ENCODE measurements around the gene PACS2.

Gene PACS2

GRCh38 chr14:105436402-105436801 is 121.9 kb downstream of the PACS2 start:
- in situ Hi-C loops (cut with HindIII; ENCODE audit: low sequenced_read_pairs): no loop called here

DNA sequence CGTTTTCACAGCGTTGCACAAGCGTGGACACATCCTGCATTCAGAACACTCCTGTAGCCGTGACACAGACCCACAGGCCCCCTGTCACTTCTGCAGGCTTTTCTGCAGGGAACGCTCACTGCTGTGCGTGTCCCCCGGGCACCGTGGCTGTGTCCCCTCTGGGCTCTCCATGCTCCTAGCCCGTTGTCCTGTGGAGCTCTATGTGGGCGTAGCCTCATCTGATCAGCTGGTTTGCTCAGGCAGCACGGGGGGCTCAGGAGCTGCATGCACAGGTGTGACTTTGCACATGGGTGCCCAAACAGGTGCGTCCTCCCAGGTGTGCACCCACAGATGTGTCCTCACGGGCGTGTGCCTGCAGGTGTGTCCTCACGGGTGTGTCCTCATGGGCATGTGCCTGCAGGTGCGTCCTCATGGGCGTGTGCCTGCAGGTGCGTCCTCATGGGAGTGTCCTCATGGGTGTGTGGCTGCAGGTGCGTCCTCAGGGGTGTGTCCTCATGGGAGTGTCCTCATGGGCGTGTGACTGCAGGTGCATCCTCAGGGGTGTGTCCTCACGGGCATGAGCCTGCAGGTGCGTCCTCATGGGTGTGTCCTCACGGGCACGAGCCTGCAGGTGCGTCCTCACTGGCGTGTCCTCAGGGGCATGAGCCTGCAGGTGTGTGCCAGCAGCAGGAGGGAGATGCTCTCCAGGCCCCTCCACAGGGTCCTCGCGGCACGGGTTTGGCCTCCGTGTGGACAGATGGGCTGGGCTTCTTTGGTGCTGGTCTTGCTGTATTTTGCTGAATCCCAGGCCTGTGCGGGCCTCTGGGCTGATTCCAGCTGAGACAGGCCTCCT is 122.6 kb downstream of the PACS2 start:
- in situ Hi-C loops (cut with HindIII; ENCODE audit: low sequenced_read_pairs): no loop called here

- in situ Hi-C loops (cut with HindIII; ENCODE audit: low sequenced_read_pairs): no loop called here
Measured at GRCh38 chr14:105437723-105438500, 123.4 kb downstream of the PACS2 start.

DNA sequence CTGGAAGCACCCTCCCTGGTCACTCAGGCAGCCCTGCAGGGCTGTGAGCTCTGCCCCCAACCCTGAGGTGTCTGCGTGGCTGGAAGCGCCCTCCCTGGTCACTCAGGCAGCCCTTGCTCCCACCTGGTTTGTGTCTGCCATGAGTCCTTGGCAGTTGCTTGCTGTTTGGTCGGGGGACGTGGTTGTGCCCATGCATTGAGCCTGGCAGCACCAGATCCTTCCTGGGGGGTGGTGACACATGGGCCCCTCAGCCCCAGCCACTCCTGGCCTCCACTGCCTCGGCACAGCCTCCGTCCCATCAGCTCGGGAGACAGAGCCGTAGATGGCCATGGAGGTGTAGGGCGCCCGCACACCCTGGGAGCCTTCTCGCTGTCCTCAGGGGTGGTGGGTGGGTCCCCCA is 124.6 kb downstream of the PACS2 start:
- in situ Hi-C loops (cut with HindIII; ENCODE audit: low sequenced_read_pairs): no loop called here

- in situ Hi-C loops (cut with HindIII; ENCODE audit: low sequenced_read_pairs): no loop called here
Measured at GRCh38 chr14:105439710-105440553, 125.4 kb downstream of the PACS2 start.

- in situ Hi-C loops (cut with HindIII; ENCODE audit: low sequenced_read_pairs): no loop called here
Measured at GRCh38 chr14:105440554-105440900, 126.0 kb downstream of the PACS2 start.

DNA sequence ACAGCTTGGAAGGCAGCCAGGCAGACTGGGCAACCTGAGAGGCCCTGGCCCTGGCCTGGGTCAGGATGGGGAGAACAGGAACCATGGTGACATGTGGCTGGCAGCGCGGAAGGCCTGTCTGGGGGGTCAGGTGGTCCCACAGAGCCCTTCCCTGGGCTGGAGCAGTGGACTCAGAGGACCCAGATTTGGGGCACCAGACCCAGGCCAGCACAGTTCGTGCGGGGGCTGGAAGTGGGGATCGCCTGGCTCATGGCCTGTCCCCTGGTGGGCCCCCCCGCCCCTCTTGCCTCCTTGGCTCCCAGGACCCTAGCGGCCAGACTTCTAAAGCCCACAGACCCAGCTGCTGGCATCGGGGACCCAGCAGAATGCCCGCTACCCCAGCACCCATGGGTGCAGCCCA is 126.4 kb downstream of the PACS2 start:
- in situ Hi-C loops (cut with HindIII; ENCODE audit: low sequenced_read_pairs): no loop called here

DNA sequence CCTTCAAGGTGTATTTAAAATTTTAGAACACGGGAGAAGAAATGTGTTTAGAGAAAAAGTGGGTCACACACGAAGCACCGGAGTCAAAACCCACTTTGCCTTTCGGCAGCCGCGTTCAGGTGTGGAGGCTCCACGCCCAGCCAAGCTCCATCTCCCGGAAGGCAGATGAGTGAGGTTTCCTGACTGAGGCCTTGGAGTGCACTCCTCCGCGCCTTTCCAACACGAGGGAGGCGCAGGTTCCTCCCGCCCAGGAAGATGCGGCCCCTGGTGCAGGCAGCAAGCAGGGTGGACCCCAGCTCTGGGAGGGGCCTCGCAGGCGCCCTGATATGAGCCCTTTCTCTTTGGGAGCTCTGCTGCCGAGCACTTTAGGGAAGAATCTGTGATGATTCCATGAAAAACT is 127.6 kb downstream of the PACS2 start:
- in situ Hi-C loops (cut with HindIII; ENCODE audit: low sequenced_read_pairs): no loop called here

GRCh38 chr14:105442834-105443233 is 128.3 kb downstream of the PACS2 start:
- in situ Hi-C loops (cut with HindIII; ENCODE audit: low sequenced_read_pairs): no loop called here

GRCh38 chr14:105444859-105445258 is 130.3 kb downstream of the PACS2 start:
- in situ Hi-C loops (cut with HindIII; ENCODE audit: low sequenced_read_pairs): no loop called here

GRCh38 chr14:105445290-105445689 is 130.7 kb downstream of the PACS2 start:
- in situ Hi-C loops (cut with HindIII; ENCODE audit: low sequenced_read_pairs): no loop called here

DNA sequence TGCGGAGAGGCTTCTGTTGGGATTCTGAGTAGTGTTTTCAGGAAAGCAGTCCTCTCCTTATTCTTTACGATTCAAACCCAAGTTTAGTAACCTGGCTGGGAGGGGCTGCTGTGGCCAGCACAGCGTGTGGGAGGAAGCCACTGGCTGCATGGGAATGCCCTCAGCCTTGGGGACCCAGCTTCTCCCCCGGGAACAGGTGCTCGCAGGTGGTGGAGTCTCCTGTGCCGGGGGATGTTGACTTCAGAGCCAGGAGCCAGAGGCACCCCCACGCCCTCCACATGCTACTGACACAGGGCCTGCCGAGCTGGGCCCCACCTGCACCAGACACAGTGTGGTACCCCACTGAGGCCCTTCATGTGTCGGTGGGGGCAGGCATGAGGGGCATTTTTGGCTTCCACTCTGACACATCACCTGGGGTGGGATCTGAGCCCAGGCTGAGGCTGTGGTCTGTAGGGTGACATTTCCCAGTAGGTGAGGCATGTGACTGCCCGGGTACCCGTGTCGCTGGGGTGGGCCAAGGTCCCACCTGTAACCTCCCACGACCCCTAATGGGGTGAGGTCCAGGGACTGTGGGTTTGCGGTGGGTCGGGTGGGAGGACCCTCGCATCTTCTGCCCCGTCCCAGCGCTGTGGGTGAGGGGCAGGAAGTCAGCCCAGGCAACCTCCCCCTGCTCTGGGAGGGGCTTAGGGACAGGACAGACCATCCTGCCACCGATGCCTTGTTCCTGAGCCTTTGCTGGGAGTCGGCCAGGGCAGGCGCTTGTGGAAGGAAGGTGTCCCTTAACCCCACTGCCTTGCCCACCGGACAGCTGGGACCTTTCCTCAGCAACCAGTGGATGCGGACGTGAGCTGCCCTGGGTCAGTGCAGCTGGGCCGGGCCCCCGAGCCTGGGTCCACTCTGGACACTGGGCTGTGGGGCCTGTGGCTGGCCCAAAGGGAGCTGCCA is 131.6 kb downstream of the PACS2 start:
- in situ Hi-C loops (cut with HindIII; ENCODE audit: low sequenced_read_pairs): no loop called here

- in situ Hi-C loops (cut with HindIII; ENCODE audit: low sequenced_read_pairs): no loop called here
Measured at GRCh38 chr14:105446971-105447370, 132.4 kb downstream of the PACS2 start.
